Measurements from ENCODE around the gene APOL3.

Gene APOL3

GRCh38 chr22:36134182-36134581 lies 26.4 kb downstream of the APOL3 start:
- no peak for TF ChIP-seq CTCF (IDR thresholded peaks at IDR 0.05; ENCODE audit: low read depth, low read length, missing control alignments)
- H3K4me3 ChIP-seq (ENCODE audit: low read depth, low read length) = no peak overlapping the region
- in situ Hi-C loops (cut with HindIII; ENCODE audit: low pct_ligation_motif_present, low sequenced_read_pairs) = no loop called here
- H3K27ac ChIP-seq = no peak overlapping the region
- H3K36me3 ChIP-seq (replicated peaks) = no peaks in the 10 kb centered on the region
- no peak for DNase-seq
- peaks cover 6% of the 10 kb centered on the region for H3K27me3 ChIP-seq (replicated peaks)

GRCh38 chr22:36131907-36132306 lies 28.6 kb downstream of the APOL3 start:
- no peak for TF ChIP-seq CTCF (IDR thresholded peaks at IDR 0.05; ENCODE audit: low read depth, low read length, missing control alignments)
- H3K27me3 ChIP-seq (replicated peaks) = peaks cover 6% of the 10 kb centered on the region
- H3K27ac ChIP-seq = no peak overlapping the region
- DNase-seq = no peak
- H3K4me3 ChIP-seq (ENCODE audit: low read depth, low read length) = no peak overlapping the region
- in situ Hi-C loops (cut with HindIII; ENCODE audit: low pct_ligation_motif_present, low sequenced_read_pairs) = no loop called here
- no peaks in the 10 kb centered on the region for H3K36me3 ChIP-seq (replicated peaks)

- no peak for DNase-seq
- Histone ChIP-seq H3K27me3 (replicated peaks) (peaks cover 6% of the 10 kb centered on the region), H3K4me3 (ENCODE audit: low read depth, low read length) (no peak overlapping the region), H3K36me3 (replicated peaks) (no peaks in the 10 kb centered on the region), H3K27ac (no peak overlapping the region)
- no peak for TF ChIP-seq CTCF (IDR thresholded peaks at IDR 0.05; ENCODE audit: low read depth, low read length, missing control alignments)
- in situ Hi-C loops (cut with HindIII; ENCODE audit: low pct_ligation_motif_present, low sequenced_read_pairs) = no loop called here
These were observed 30.8 kb downstream of the APOL3 start for GRCh38 chr22:36129486-36130388.

GRCh38 chr22:36129071-36129470 lies 31.5 kb downstream of the APOL3 start:
- no peak overlapping the region for H3K27ac ChIP-seq
- no peak for DNase-seq
- no peak for TF ChIP-seq CTCF (IDR thresholded peaks at IDR 0.05; ENCODE audit: low read depth, low read length, missing control alignments)
- peaks cover 6% of the 10 kb centered on the region for H3K27me3 ChIP-seq (replicated peaks)
- in situ Hi-C loops (cut with HindIII; ENCODE audit: low pct_ligation_motif_present, low sequenced_read_pairs) = no loop called here
- no peaks in the 10 kb centered on the region for H3K36me3 ChIP-seq (replicated peaks)
- no peak overlapping the region for H3K4me3 ChIP-seq (ENCODE audit: low read depth, low read length)

GRCh38 chr22:36125994-36126531 lies 34.5 kb downstream of the APOL3 start:
- Histone ChIP-seq H3K36me3 (replicated peaks) (no peaks in the 10 kb centered on the region), H3K4me3 (ENCODE audit: low read depth, low read length) (no peak overlapping the region), H3K27me3 (replicated peaks) (peaks cover 4% of the 10 kb centered on the region), H3K27ac (no peak overlapping the region)
- DNase-seq = no peak
- TF ChIP-seq CTCF (IDR thresholded peaks at IDR 0.05; ENCODE audit: low read depth, low read length, missing control alignments) = no peak
- in situ Hi-C loops (cut with HindIII; ENCODE audit: low pct_ligation_motif_present, low sequenced_read_pairs) = no loop called here

Measured in brain microvascular endothelial cell (primary cell).